ENCODE measurements around the gene TAF4B.

Gene TAF4B

DNA sequence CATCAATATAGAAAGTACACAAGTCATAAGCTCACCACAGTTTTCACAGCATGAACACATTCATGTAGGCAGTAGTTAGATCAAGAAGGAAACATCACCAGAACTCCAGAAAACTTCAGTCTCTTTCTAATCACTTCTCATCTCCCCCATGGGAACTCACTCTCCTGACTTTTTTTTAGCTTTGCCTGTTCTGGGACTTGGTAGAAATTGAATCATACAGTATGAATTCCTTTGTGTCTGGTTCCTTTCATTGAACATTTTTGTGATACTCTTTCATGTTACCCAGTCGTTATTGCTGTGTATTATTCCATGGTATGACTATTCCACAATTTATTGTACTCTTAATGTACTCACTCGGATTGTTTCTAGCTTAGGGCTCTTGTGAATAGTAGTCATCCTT lies 160.2 kb downstream of the TAF4B start:
- DNase-seq, result no peak

- DNase-seq, result no peak
Observed at GRCh38 chr18:26394047-26394654, 167.9 kb downstream of the TAF4B start.

- DNase-seq, result no peak
Observed at GRCh38 chr18:26397019-26397418, 170.8 kb downstream of the TAF4B start.

GRCh38 chr18:26403491-26403890 lies 177.2 kb downstream of the TAF4B start:
- DNase-seq, result no peak

DNA sequence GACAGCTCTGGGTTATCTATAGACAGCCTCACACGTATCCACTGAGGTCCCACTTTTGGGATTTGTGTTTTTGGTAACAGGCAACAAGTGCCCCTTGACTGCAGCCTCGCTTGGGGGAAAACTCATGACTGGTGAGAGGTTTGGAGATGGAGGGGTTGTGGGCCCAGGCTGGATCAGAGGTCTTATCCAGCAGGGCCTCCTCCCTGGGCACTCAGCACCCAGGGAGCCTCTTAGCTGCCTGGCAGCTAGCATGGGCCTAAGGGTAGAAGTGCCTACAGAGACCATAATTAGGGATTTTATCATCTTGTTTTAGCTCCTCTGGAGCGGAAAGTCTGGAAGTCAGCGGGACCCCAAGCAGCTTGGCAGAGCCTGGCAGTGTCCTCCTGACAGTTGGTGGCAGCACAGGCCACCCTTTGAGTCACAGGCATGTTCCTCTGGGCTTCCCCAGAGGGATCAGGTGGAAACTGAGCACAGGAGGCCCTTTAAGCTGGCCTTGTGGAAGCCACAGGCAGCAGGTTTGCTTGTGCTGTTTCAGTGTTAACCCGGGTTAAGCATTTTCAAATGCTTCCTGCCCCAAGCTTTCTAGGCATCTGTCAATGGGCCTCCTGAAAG lies 179.1 kb downstream of the TAF4B start:
- no peak for DNase-seq

GRCh38 chr18:26406324-26406723 lies 180.1 kb downstream of the TAF4B start:
- no peak for DNase-seq

- DNase-seq, result no peak
Observed at GRCh38 chr18:26406854-26407517, 180.7 kb downstream of the TAF4B start.

DNA sequence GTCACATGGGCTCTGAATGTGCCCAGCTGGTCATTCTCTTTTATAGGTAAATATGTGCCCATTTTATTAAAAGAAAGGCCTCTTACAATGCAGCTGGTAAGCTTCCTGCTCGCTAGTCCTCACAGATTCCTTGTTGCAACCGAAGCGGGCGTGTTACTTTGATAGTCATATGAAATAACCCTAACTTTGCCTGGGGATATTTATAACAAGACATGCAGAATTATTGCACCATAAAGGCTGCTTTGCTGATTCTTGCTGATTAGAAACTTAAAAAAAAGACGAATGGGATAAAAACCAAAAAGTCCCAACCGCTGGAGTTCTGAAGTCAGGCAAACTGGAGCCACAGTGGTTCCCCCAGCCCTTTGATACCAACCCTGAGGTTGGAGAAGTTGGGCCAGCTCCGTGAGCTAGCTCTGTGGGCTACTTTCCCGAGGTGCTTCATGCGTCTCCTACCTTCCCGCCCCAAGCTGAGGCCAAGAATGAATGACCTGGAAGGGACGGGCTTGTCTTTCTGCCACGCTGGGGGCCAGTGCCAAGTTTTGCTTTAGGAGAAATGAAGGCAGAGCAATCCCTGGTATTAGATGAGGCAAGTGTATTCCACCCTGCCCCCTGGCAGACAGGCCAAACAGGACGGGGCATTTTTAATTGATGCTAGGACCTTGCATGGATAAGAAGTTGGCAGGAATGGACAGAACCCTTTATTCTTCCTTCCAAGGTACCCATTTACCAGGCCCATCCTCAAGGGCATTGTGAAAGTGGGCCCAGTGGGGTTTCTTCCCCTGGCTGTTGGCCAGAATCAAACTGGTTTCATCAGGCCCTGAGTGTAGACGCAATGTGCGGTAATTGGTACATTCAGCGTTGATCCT lies 181.7 kb downstream of the TAF4B start:
- DNase-seq, result no peak

DNA sequence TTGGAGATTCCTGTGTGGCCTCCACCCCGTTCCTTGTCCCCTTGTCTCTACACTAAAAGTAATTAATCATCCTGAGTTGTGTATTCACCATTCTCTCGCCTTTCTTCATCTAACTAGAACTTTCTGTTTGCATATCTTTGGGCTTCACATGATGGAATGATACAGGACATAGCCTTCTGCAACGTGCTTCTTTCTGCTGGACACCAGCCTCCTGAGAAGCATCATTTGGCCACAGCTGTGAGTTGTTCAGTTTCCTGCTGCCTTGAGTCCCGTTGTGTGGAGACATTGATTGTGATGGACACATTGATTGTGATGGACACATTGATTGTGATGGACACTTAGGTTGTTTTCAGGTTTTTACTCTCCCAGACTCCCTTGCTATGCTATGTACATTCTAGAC lies 182.8 kb downstream of the TAF4B start:
- no peak for DNase-seq

GRCh38 chr18:26414901-26415440 lies 188.7 kb downstream of the TAF4B start:
- DNase-seq, result no peak

DNA sequence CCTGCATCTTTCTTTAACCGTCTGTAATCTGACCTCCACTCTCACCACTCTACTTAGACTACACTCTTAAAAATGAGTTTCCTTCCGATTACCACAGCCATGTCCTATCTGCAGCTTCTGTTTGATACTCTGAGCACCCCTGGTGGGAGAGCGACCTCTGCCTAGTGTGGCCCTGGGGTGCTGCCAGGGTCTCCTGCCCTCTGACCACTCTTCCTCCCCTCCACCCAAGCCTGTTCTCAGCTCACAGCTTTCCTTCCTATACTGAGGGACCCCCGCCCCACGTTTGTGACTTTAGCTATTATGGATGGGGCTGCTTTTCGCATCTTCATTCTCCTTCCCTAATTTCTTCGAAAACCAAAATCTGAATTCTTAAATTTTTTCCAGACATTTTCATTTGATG lies 189.4 kb downstream of the TAF4B start:
- DNase-seq, result no peak

GRCh38 chr18:26416652-26417150 lies 190.5 kb downstream of the TAF4B start:
- no peak for DNase-seq

GRCh38 chr18:26417190-26417589 lies 190.9 kb downstream of the TAF4B start:
- no peak for DNase-seq

DNA sequence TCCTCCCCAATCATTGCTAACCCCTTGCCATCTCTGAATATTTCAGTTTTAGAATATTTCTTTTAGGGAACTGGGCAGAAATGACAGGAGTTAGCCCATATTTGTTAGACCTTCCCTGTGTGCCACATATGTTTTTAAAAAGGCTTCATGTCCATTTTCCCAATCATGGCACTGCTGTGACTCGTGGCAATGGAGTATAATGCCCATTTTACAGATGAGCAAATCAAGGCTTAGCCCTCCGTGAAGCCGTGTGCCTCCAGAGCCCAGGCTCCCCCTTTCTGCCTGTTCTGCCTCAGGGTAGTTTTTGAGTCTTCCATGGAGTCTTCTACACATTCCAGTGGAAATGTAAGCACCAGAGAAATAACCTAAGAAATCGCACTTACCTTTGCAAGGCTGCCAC lies 192.0 kb downstream of the TAF4B start:
- no peak for DNase-seq

GRCh38 chr18:26419746-26420145 lies 193.5 kb downstream of the TAF4B start:
- no peak for DNase-seq

DNA sequence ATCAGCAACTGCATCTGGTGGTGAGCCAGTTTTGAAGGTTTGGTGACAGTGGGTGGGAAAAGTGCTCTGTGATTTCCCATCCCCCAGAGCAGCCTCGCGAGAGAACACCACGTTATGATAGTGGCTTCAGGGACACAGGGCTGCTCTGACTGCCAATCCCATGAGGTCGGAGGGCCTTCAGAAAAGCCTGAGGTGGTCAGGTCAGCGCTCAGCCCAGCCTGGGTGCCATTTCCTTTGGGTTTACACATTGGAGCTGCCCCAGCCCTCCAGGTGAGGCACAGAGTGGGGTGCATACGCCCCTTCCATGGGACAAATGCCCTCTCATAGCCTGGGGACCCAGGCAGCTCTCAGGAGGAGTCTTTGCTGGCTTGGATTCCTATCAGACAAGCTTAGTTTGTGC lies 195.3 kb downstream of the TAF4B start:
- no peak for DNase-seq

DNA sequence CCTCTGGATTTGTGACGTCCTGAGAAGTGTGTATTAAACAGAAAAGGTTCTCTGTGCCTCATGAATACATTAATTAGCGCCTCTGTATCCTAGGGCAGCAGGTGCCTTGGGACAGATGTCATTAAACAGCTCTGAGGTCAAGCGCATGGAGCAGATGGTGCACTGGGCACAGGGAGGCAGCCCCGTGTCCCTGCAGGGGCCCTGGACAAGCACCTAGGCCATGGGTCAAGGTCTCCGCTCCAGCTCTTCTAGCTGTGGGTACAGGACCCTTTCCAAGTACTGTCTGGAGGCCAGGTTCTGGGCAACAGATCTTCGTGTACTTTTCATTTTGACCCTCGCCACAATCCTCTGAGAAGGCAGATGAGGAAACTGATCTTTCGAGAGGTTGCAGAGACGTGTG lies 195.7 kb downstream of the TAF4B start:
- DNase-seq, result no peak

DNA sequence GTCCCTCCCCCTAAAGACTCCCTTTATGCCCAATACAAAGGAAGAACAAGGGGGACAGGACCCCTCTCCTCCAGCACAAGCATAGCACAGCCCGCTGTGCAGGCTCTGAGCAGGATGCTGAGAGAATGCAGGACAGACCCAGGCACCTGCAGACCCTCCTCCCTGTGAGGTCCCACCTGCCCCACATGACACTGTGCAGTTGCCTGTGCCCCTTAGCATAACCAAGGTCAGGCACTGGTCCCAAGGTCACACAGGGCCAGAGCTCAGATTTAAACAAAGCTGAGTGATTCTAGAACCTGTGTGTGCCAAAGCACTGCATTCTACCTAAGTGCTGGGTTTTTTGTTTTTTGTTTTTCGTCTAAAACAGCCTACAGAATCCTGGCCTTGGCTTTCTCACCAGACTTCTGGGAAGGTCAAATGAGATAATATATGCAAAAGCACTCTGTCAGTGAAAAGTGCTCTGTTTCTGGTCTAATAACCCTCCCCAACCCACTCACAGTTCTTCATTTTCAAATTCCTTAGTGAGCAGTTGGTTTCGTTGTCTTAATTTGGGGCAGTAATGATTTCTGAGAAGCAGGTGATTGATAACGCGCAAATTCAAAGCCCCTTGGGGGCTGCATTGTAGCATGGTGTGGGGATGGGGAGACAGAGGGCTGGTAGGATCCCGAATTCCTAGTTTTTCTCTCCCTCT lies 196.4 kb downstream of the TAF4B start:
- DNase-seq, result no peak

DNA sequence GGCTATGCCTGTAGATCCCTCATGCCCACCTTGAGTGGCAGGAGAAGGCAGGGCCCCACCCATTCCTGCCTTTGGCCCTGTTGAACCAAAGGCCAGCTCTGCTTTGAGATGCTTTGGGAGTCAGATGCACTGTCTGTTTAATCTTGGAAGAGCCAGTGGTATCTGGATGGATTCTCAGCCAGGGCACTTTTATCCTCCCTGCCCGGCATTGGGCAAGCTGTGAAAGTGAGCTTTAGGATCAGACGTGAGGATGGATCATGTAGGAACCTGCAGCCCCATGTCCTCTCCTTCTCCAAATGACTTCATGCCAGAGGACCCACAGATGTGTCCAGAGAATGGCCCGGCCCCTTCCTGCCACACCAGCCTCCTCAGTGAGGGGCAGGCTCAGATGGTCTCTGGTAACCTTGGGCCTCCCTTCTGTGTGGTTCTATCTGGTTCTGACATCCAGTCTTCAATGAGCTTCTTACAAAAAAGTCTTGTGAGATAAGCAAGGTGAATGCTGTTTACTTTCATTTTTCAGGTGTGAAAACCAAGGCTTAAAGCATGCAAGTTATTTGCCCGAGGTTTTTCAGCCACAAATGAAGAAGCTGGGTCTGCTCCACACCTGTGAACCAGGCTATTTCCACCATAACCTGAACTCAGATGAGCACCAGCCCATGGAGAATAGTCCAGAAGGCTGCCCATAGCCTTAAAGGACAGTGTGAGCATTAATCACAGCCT lies 198.3 kb downstream of the TAF4B start:
- no peak for DNase-seq

DNA sequence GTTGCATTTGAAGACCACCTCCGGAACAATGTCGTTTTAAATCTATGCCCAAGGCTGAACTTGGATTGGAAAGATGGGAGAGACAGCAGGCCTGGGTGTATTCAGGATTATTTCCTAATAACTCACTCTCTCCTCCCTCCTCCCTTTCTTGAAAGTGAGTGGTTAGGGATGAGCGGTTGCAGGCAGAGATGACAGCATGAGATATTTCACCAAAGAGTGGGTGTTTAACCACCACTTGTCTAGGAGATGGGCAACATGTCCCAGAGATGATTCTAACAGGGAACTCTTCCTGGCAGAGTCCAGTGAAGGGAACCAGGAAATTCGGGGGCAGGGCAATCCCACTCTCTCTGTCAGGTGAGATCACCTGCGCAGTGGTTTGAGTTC lies 198.9 kb downstream of the TAF4B start:
- DNase-seq, result no peak

- DNase-seq, result no peak
Observed at GRCh38 chr18:26429535-26430226, 203.4 kb downstream of the TAF4B start.
